ENCODE results near the gene MED9. TPM values are rescaled to one million over a fixed set of nuclear protein-coding genes. Genes with fewer than 3 reads are reported as not detected.

The MED9 gene
- total RNA-seq, 1 donor from 2014 or later = 13.8 TPM

- no peaks in the 10 kb centered on the region for H3K9me3 ChIP-seq
- no peak for DNase-seq
- peaks cover 14% of the 10 kb centered on the region for H3K4me1 ChIP-seq
- no peak overlapping the region for H3K4me3 ChIP-seq
- no peaks in the 10 kb centered on the region for H3K27me3 ChIP-seq
- H3K27ac ChIP-seq = peak overlapping the region; percentile 53
- intact Hi-C loops (cut with DNase I) = no loop called here
- H3K36me3 ChIP-seq = no peaks in the 10 kb centered on the region
- ATAC-seq = no peak
- TF ChIP-seq CTCF (IDR thresholded peaks at IDR 0.05) = no peak
Observed at GRCh38 chr17:17443173-17443572, 33.6 kb upstream of the MED9 start.

GRCh38 chr17:17445296-17445924 lies 31.4 kb upstream of the MED9 start:
- DNase-seq = no peak
- Histone ChIP-seq H3K27ac (no peak overlapping the region), H3K9me3 (no peaks in the 10 kb centered on the region), H3K4me1 (peaks cover 14% of the 10 kb centered on the region), H3K36me3 (no peaks in the 10 kb centered on the region), H3K4me3 (no peak overlapping the region), H3K27me3 (no peaks in the 10 kb centered on the region)
- intact Hi-C loops (cut with DNase I) = no loop called here
- ATAC-seq = no peak
- no peak for TF ChIP-seq CTCF (IDR thresholded peaks at IDR 0.05)

GRCh38 chr17:17445925-17446665 lies 30.7 kb upstream of the MED9 start:
- no peak for DNase-seq
- Histone ChIP-seq H3K27me3 (no peaks in the 10 kb centered on the region), H3K27ac (peak overlapping the region; percentile 14), H3K4me3 (no peak overlapping the region), H3K4me1 (peaks cover 14% of the 10 kb centered on the region), H3K9me3 (no peaks in the 10 kb centered on the region), H3K36me3 (no peaks in the 10 kb centered on the region)
- peak; percentile 64 for ATAC-seq
- no peak for TF ChIP-seq CTCF (IDR thresholded peaks at IDR 0.05)
- intact Hi-C loops (cut with DNase I) = no loop called here

- DNase-seq (no peak), ATAC-seq (peak; percentile 30)
- Histone ChIP-seq H3K27me3 (no peaks in the 10 kb centered on the region), H3K36me3 (no peaks in the 10 kb centered on the region), H3K4me1 (peaks cover 14% of the 10 kb centered on the region), H3K27ac (peak overlapping the region; percentile 14), H3K4me3 (no peak overlapping the region), H3K9me3 (no peaks in the 10 kb centered on the region)
- no peak for TF ChIP-seq CTCF (IDR thresholded peaks at IDR 0.05)
- intact Hi-C loops (cut with DNase I) = no loop called here
Observed at GRCh38 chr17:17446666-17447155, 30.1 kb upstream of the MED9 start.

GRCh38 chr17:17447264-17447663 lies 29.5 kb upstream of the MED9 start:
- no peaks in the 10 kb centered on the region for H3K27me3 ChIP-seq
- H3K9me3 ChIP-seq = no peaks in the 10 kb centered on the region
- DNase-seq (no peak), ATAC-seq (no peak)
- intact Hi-C loops (cut with DNase I) = no loop called here
- H3K36me3 ChIP-seq = no peaks in the 10 kb centered on the region
- H3K27ac ChIP-seq = no peak overlapping the region
- no peak for TF ChIP-seq CTCF (IDR thresholded peaks at IDR 0.05)
- H3K4me1 ChIP-seq = peaks cover 14% of the 10 kb centered on the region
- H3K4me3 ChIP-seq = no peak overlapping the region

Data from upper lobe of right lung (tissue), 1 donor.